Psoas muscle (tissue), 8 donors: Measurements from ENCODE around the gene MET. TPM values are rescaled to one million over a fixed set of nuclear protein-coding genes. Genes with fewer than 3 reads are reported as not detected.
A peak's percentile ranks its signal among the peaks of the same experiment; 100 is the strongest.

Experiments used
- ATAC-seq, 4 donors: fragments of 200-7000 bp; cut with Tn5 transposase; one replicate each; pipeline ENCODE4 v1.9.1; 2020; ENCODE audit warnings: moderate library complexity in 3 of 4, mild to moderate bottlenecking in 2 of 4
- DNase-seq, 2 donors: peaks; one replicate each; pipeline ENCODE4 v3.0.0-alpha.2; 2020
- H3K27ac ChIP-seq: fragments of 200-600 bp; one replicate; pipeline ENCODE4 v1.8.0; 2022
- H3K27me3 ChIP-seq, 3 donors: fragments of 200-600 bp in 1 of 3; one replicate each; pipeline versions ENCODE4 v1.6.1 to v1.8.0; 2013 to 2022; ENCODE audit warnings: low read length in 2 of 3, mild to moderate bottlenecking in 2 of 3, moderate library complexity in 1 of 3; ENCODE audit not compliant: insufficient read depth in 3 of 3
- H3K36me3 ChIP-seq, 2 donors: fragments of 200-600 bp in 1 of 2; one replicate each; pipeline versions ENCODE4 v1.6.1 to v1.8.0; 2013 to 2022; ENCODE audit warnings: low read depth in 1 of 2, mild to moderate bottlenecking in 1 of 2, moderate library complexity in 1 of 2; ENCODE audit not compliant: insufficient read depth in 1 of 2
- H3K4me1 ChIP-seq: fragments of 200-600 bp; one replicate; pipeline ENCODE4 v1.8.0; 2022
- H3K4me3 ChIP-seq: fragments of 200-600 bp; one replicate; pipeline ENCODE4 v1.8.0; 2022; ENCODE audit warnings: mild to moderate bottlenecking
- H3K9me3 ChIP-seq: fragments of 200-600 bp; one replicate; pipeline ENCODE4 v1.8.0; 2022
- CTCF ChIP-seq: fragments of 200-600 bp; IDR thresholded peaks from one replicate; pipeline ENCODE4 v1.8.0; 2022; ENCODE audit warnings: antibody characterized with exemption
- WGBS, 3 donors: extraction: QIAGEN DNeasy Blood & Tissue Kit; methylation state at CpG; one replicate each; pipeline versions ENCODE4 v1.1.6 to v1.1.7; 2013; 5-methylcytosine and 5-hydroxymethylcytosine counted together
- intact Hi-C, 2 donors: fragments of 100-400 bp; cut with DNase I; formaldehyde crosslinking; loops; one replicate each; pipeline versions ENCODE4 v1.11.0 to v1.14.2; 2022
- polyA plus RNA-seq, 3 donors: library from polyadenylated mRNA; stranded (reverse); fragments of 200-250 nt; gene quantifications; one replicate each; pipeline ENCODE4 v1.2.3, GENCODE V29; 2013
- total RNA-seq, 4 donors: library from RNA; stranded (reverse); fragmentation: NEBNext Ultra II Directional in 2 of 4; extraction: Animal tissue kit (Norgen Biotek cat#: 25700) in 2 of 4; gene quantifications; one replicate each; pipeline versions ENCODE4 v1.2.1 to v1.2.4, GENCODE V29; 2021 to 2023
- donor health status: healthy with polysubstance abuse.
- donor health status: DM: no; HTN: no; CAD: no; lungs with moderate emphysema.
- donor health status: Bipolar disorder and iron deficiency.
- donor health status: healthy.
- donor health status: DM: yes; HTN: yes; CAD: no.
- donor health status: DM: no; HTN: no; CAD: no.
- donor health status: DM: no; HTN: no; CAD: no.
- donor health status: DM: yes; HTN: yes; CAD: no.

MET gene
- total and polyA plus RNA-seq, 7 donors: 5.9 to 84.1 (median 23.2) TPM

GRCh38 chr7:116806046-116806944 lies 134.3 kb downstream of the MET start:
- intact Hi-C loops: loop anchor here in 1 of 2 donors (5.0 to 10.0 kb wide), 4 partner anchors 56 to 631 kb away; partner anchors contain the start of genes CAPZA2 and CAV1
- H3K4me1 ChIP-seq: peaks cover 48% of the 10 kb centered on the region
- ATAC-seq: no peak

GRCh38 chr7:116807011-116807560 lies 135.1 kb downstream of the MET start:
- ATAC-seq (no peak), DNase-seq (no peak)
- WGBS, 3 donors: 85 to 95% (median 89%) methylated on average over 3 of the region's 3 CpGs
- H3K36me3 ChIP-seq: no peaks in the 10 kb centered on the region
- TF ChIP-seq CTCF: no peak
- intact Hi-C loops: loop anchor here in 1 of 2 donors (5.0 to 10.0 kb wide), 4 partner anchors 55 to 632 kb away; partner anchors contain the start of genes CAPZA2 and CAV1
- H3K27me3 ChIP-seq: no peaks in the 10 kb centered on the region
- no peak overlapping the region for H3K27ac ChIP-seq
- H3K4me1 ChIP-seq: peaks cover 47% of the 10 kb centered on the region
- H3K4me3 ChIP-seq: no peak overlapping the region
- no peaks in the 10 kb centered on the region for H3K9me3 ChIP-seq

More at GRCh38 chr7:116806046-116806944, 134.3 kb downstream of the MET start:
- Histone ChIP-seq H3K36me3 (no peaks in the 10 kb centered on the region), H3K9me3 (no peaks in the 10 kb centered on the region), H3K27me3 (no peaks in the 10 kb centered on the region), H3K27ac (peak overlapping the region; percentile 86), H3K4me3 (no peak overlapping the region)
- TF ChIP-seq CTCF: no peak
- DNase-seq: no peak
- WGBS, 3 donors: 71 to 81% (median 79%) methylated on average over 7 of the region's 7 CpGs

DNA sequence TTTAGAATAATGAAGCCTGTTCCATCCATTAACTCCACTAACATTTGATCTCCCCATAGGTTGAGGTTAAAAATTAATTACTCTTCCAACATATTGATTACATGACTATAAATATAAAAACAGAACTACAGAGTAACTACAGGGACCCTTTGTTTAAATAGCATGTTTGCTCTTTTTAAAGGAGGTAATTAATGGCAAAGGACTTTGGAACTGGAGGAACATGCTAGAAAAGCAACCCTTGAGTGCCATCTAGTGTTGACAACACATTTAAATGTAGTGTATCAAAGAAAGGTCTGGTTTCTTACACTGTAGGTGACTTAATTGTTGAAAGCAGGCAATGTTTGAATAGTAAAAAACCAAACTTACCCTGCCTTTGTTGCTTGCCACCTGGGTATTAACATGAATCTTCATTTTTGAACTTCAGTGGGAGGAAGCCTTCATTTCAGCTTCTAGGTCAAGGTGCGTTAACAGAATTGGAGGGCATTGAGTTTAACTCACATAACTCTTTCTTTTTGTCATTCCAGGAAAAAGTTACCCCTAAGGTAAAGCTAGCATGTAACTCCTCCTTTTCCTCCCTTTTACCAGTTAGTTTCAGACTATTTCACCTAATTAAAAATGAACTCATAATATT lies 137.8 kb downstream of the MET start:
- no peaks in the 10 kb centered on the region for H3K9me3 ChIP-seq
- H3K4me3 ChIP-seq: peak overlapping the region; percentile 33
- WGBS, 3 donors: 61 to 67% (median 64%) methylated on average over 1 of the region's 1 CpG
- intact Hi-C loops: loop anchor here (1.0 to 10.0 kb wide), 9 partner anchors 53 to 635 kb away; partner anchors contain the start of genes CAPZA2 (in 1 of the 2), CAV1 (in 1 of the 2) and MET (in 1 of the 2)
- H3K4me1 ChIP-seq: peaks cover 25% of the 10 kb centered on the region
- no peaks in the 10 kb centered on the region for H3K36me3 ChIP-seq
- no peaks in the 10 kb centered on the region for H3K27me3 ChIP-seq
- TF ChIP-seq CTCF: peak; percentile 78
- ATAC-seq (peak; percentile 64 to 79 (median 71)), DNase-seq (no peak)
- H3K27ac ChIP-seq: peak overlapping the region; percentile 79

DNA sequence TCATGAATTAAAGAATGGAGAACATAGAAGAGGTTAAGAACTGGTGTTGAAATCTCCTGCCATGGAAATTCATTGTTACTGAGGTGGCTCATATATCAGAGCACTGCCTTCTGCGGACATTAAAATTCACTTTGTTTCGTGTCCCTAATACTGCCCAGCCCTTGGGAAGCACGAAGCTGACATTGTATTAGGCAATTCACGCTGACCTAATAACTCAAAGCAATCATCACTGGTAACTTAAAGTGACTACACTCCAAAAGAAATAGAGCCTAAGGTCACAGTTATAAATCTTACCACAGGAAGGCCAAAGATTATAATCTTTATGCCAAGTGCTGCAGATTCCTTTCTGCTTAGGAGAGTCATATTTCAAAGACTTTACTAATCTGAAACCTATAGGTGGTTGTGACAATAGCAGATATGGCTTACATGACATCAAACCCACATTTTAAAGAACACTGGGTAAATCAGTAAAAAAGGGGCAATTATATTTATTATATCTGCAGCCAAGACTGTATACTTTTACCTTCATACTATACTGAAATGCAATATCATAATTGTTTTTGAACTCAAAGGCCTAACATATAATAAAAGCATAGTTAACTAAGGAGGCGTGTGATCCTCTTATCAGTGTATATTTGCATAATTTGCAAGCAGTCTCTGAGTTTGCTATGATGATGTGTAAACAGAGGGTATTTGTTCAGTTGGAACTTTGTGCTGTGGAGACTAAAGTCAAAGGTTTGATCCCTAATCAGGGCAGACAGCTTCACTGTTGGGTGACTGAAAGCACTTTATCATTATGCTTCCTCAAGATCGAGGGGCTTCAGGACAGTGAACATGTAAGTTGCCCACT lies 138.5 kb downstream of the MET start:
- no peaks in the 10 kb centered on the region for H3K27me3 ChIP-seq
- peak overlapping the region; percentile 79 for H3K27ac ChIP-seq
- H3K9me3 ChIP-seq: no peaks in the 10 kb centered on the region
- 28 to 40% (median 35%) methylated on average over 6 of the region's 6 CpGs for WGBS, 3 donors
- intact Hi-C loops: loop anchor here (2.0 to 10.0 kb wide), 4 partner anchors 220 to 636 kb away; no protein-coding TSS in a partner anchor
- TF ChIP-seq CTCF: no peak
- no peaks in the 10 kb centered on the region for H3K36me3 ChIP-seq
- DNase-seq (no peak), ATAC-seq (peak; percentile 80 to 94 (median 91))
- H3K4me1 ChIP-seq: peaks cover 21% of the 10 kb centered on the region
- peak overlapping the region; percentile 33 for H3K4me3 ChIP-seq
